ENCODE data around the gene CD72. TPM values are rescaled to one million over a fixed set of nuclear protein-coding genes. Genes with fewer than 3 reads are reported as not detected.
"Not testable (repeated sequence)": the region's sequence is repeated elsewhere in the genome, so short reads cannot be mapped to it uniquely, and the experiment has no call there.

The CD72 gene
- total RNA-seq, 1 experiment from 2014 or later, result 0.15 TPM

DNA sequence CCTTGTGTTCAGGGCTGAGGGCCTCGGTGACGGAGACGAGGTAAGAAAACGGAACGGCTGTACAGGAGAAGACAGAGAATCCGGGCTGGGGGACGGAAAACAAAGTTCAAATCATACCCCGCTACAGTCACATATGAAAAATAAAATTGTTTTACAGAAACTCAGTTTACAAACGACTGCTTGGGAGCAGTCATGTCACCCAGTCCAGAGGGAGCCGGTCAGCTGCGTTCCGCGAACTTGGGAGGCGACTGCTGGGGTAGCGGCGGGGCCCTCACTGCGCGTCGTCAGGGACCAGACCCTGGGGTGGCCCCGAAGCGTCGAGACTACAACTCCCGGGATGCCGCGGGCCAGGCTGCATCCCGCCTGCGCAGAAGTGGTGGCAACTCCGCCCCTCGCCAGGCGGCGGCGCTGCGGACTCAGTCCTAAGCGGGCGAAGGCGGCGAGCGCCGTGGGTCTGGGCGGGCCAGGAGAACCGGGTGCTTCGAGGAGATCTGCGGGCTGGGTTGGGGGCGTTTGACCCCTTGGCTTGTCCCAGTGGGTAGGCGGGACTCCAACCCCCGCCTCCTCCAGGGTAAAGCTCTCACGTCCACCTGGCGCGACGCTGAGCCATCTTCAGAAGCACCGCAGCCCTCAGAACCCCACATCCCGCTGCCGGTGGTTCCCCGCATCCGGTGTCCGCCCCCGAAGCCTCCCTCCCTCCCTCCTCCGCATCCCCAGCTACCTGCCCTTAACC, 28.5 kb upstream of the CD72 start:
- peak; percentile 97 for ATAC-seq
- H4K20me1 ChIP-seq (ENCODE audit: low read length), result no peaks in the 10 kb centered on the region
- no peaks in the 10 kb centered on the region for H3K9me3 ChIP-seq (ENCODE audit: low read length)
- H3K9me2 ChIP-seq (replicated peaks; ENCODE audit: low read length), result no peaks in the 10 kb centered on the region
- BruUV-seq (replicated peaks), result no TSS peak
- H3K36me3 ChIP-seq (ENCODE audit: low read depth, low read length), result no peaks in the 10 kb centered on the region
- H3K79me2 ChIP-seq (ENCODE audit: low read length), result no peaks in the 10 kb centered on the region
- H3K9ac ChIP-seq (ENCODE audit: low read length), result peak overlapping the region; percentile 66
- no peak for TF ChIP-seq EZH2 (IDR thresholded peaks at IDR 0.05; ENCODE audit: low read length, unreplicated experiment)
- TF ChIP-seq, protein P1, sequence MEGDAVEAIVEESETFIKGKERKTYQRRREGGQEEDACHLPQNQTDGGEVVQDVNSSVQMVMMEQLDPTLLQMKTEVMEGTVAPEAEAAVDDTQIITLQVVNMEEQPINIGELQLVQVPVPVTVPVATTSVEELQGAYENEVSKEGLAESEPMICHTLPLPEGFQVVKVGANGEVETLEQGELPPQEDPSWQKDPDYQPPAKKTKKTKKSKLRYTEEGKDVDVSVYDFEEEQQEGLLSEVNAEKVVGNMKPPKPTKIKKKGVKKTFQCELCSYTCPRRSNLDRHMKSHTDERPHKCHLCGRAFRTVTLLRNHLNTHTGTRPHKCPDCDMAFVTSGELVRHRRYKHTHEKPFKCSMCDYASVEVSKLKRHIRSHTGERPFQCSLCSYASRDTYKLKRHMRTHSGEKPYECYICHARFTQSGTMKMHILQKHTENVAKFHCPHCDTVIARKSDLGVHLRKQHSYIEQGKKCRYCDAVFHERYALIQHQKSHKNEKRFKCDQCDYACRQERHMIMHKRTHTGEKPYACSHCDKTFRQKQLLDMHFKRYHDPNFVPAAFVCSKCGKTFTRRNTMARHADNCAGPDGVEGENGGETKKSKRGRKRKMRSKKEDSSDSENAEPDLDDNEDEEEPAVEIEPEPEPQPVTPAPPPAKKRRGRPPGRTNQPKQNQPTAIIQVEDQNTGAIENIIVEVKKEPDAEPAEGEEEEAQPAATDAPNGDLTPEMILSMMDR (conservative IDR thresholded peaks at IDR 0.05; ENCODE audit: low read depth, low read length), result peak; percentile 70
- no peak for TF ChIP-seq EZH2phosphoT487 (IDR thresholded peaks at IDR 0.05; ENCODE audit: borderline replicate concordance, low read length)
- no peak overlapping the region for H3K27ac ChIP-seq (ENCODE audit: low read length)
- CTCF ChIA-PET, result interaction anchor here (1.0 kb wide), 1 partner anchor 14 kb away, joined by 5 read pairs; no protein-coding TSS in a partner anchor
- peaks cover 5% of the 10 kb centered on the region for H3K4me1 ChIP-seq (ENCODE audit: insufficient read depth, low read length)
- POLR2A ChIA-PET (ENCODE audit: unreplicated experiment), result no interaction called here
- intact Hi-C loops (cut with micrococcal nuclease), result loop anchor here (1.0 kb wide), 1 partner anchor 42 kb away; no protein-coding TSS in a partner anchor
- H2AFZ ChIP-seq (ENCODE audit: low read length), result peak overlapping the region; percentile 97
- peak overlapping the region; percentile 90 for H3K4me2 ChIP-seq (ENCODE audit: low read length)
- DNase-seq, result peak; percentile 87
- no peaks in the 10 kb centered on the region for H3K27me3 ChIP-seq (ENCODE audit: low read length)
- H3F3A ChIP-seq (ENCODE audit: low read length, unreplicated experiment), result no peaks in the 10 kb centered on the region
- H3K4me3 ChIP-seq (ENCODE audit: low read length), result peak overlapping the region; percentile 90

DNA sequence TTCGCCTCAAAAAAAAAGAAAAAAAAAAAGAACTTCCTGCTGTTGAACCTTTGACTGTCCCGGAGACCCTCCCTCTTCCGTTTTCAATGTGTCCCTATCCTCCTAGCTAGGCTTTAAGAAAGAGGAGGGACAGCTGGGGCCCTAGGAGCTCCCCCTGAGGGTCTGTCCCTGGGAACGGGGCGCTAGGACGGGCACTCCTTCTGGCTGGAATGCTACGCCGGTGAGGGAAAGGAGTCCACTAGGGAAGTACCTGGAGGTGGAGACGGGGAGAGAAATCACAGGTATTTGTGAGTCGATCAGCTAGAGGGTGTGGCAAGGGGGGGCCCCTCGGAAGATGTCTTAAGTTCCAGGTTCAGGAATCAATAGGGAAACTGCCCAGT, 27.9 kb upstream of the CD72 start:
- no peak for ATAC-seq
- H2AFZ ChIP-seq (ENCODE audit: low read length), result peak overlapping the region; percentile 97
- no peaks in the 10 kb centered on the region for H3K9me3 ChIP-seq (ENCODE audit: low read length)
- no peaks in the 10 kb centered on the region for H3K36me3 ChIP-seq (ENCODE audit: low read depth, low read length)
- no peak overlapping the region for H3K27ac ChIP-seq (ENCODE audit: low read length)
- peaks cover 5% of the 10 kb centered on the region; the same call in 1 of the 2 replicates for H3K4me1 ChIP-seq (ENCODE audit: insufficient read depth, low read length)
- no peaks in the 10 kb centered on the region for H3F3A ChIP-seq (ENCODE audit: low read length, unreplicated experiment)
- TF ChIP-seq EZH2phosphoT487 (IDR thresholded peaks at IDR 0.05; ENCODE audit: borderline replicate concordance, low read length) (no peak), EZH2 (IDR thresholded peaks at IDR 0.05; ENCODE audit: low read length, unreplicated experiment) (no peak)
- TF ChIP-seq, protein P1 (conservative IDR thresholded peaks at IDR 0.05; ENCODE audit: low read depth, low read length), result no peak
- H3K4me3 ChIP-seq (ENCODE audit: low read length), result peak overlapping the region; percentile 90
- no peaks in the 10 kb centered on the region for H4K20me1 ChIP-seq (ENCODE audit: low read length)
- ChIA-PET POLR2A (ENCODE audit: unreplicated experiment) (no interaction called here), CTCF (interaction anchor here (0.7 to 1.0 kb wide), 2 partner anchors 14 to 16 kb away, joined by 3 to 5 read pairs; no protein-coding TSS in a partner anchor)
- peak overlapping the region; percentile 90 for H3K4me2 ChIP-seq (ENCODE audit: low read length)
- H3K9me2 ChIP-seq (replicated peaks; ENCODE audit: low read length), result no peaks in the 10 kb centered on the region
- BruUV-seq (replicated peaks), result TSS peak; percentile 83
- H3K79me2 ChIP-seq (ENCODE audit: low read length), result no peaks in the 10 kb centered on the region
- intact Hi-C loops (cut with micrococcal nuclease), result loop anchor here (1.0 kb wide), 1 partner anchor 42 kb away; no protein-coding TSS in a partner anchor
- no peaks in the 10 kb centered on the region for H3K27me3 ChIP-seq (ENCODE audit: low read length)
- H3K9ac ChIP-seq (ENCODE audit: low read length), result peak overlapping the region; percentile 66
- DNase-seq, result peak; percentile 36

DNA sequence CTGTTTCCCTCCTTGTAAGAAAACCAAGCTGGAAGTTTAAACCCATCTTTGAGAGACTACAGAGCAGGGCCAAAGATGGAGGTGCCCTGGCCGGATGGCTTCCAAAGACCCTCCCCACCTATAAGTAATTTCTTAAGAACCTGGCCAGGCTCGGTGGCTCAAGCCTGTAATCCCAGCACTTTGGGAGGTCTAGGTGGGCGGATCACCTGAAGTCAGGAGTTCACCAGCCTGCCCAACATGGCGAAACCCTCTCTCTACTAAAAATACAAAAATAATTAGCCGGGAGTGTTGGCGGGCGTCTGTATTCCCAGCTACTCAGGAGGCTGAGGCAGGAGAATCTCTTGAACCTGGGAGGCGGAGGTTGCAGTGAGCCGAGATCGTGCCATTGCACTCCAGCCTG, 27.5 kb upstream of the CD72 start:
- CTCF ChIA-PET, result interaction anchor here (0.7 to 1.0 kb wide), 2 partner anchors 13 to 16 kb away, joined by 3 to 5 read pairs; no protein-coding TSS in a partner anchor

More for the DNA sequence above, 27.5 kb upstream of the CD72 start:
- peak overlapping the region; percentile 97; the same call in 1 of the 2 replicates for H2AFZ ChIP-seq (ENCODE audit: low read length)
- BruUV-seq (replicated peaks); H3F3A ChIP-seq (ENCODE audit: low read length, unreplicated experiment); DNase-seq; H3K79me2 ChIP-seq (ENCODE audit: low read length); H3K9me3 ChIP-seq (ENCODE audit: low read length); H3K36me3 ChIP-seq (ENCODE audit: low read depth, low read length); H3K9me2 ChIP-seq (replicated peaks; ENCODE audit: low read length); ATAC-seq; H3K4me1 ChIP-seq (ENCODE audit: insufficient read depth, low read length); H4K20me1 ChIP-seq (ENCODE audit: low read length); POLR2A ChIA-PET (ENCODE audit: unreplicated experiment); H3K27ac ChIP-seq (ENCODE audit: low read length); H3K27me3 ChIP-seq (ENCODE audit: low read length): not testable (repeated sequence)
- H3K4me2 ChIP-seq (ENCODE audit: low read length), result peak overlapping the region; percentile 90
- intact Hi-C loops (cut with micrococcal nuclease), result loop anchor here (1.0 kb wide), 1 partner anchor 41 kb away; no protein-coding TSS in a partner anchor
- peak overlapping the region; percentile 66; the same call in 1 of the 2 replicates for H3K9ac ChIP-seq (ENCODE audit: low read length)
- peak overlapping the region; percentile 90 for H3K4me3 ChIP-seq (ENCODE audit: low read length)

Data from PC-3 (cell line).